22Rv1 (cell line): ENCODE results near the gene EIPR1.

Experiments used
- H3K27ac ChIP-seq: fragments of 450-650 bp; 2 replicates; pipeline ENCODE4 v1.5.1; 2017
- ZFX ChIP-seq: fragments of 450-650 bp; IDR thresholded peaks from 2 replicates; pipeline ENCODE4 v1.6.1; 2017; ENCODE audit warnings: antibody characterized with exemption, borderline replicate concordance
- TF ChIP-seq, protein P1 (sequence below): fragments of 450-650 bp; IDR thresholded peaks from 2 replicates; pipeline ENCODE4 v1.5.1; 2017; ENCODE audit warnings: mild to moderate bottlenecking

Gene EIPR1

DNA sequence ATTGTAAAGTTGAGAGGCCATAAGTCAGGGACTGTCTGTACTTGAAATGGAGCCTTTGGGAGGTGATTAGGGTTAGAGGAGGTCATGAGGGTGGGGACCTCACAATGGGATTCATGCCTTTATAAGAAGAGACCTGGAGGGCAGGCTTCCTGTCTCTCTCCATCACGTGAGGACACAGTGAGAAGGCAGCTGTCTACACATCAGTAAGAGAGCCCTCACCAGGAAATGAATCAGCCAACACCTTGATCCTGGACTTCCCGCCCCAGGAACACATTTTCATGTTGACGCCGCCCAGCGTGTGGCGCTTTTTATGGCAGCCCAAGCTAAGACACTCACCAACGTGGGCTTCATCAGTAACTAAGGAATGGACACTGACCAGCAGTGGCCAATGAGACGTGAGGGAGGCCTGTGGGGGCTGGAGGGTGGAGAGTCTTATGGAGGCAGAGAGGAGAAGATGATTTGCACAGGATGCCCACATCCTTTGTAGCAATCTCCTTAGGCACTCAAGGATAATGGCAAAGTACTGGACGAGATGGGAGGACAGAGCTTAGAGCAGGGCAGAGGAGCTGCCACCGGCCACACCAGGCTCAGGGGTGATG, 162.7 kb downstream of the EIPR1 start:
- no peak overlapping the region for H3K27ac ChIP-seq
- TF ChIP-seq, protein P1, sequence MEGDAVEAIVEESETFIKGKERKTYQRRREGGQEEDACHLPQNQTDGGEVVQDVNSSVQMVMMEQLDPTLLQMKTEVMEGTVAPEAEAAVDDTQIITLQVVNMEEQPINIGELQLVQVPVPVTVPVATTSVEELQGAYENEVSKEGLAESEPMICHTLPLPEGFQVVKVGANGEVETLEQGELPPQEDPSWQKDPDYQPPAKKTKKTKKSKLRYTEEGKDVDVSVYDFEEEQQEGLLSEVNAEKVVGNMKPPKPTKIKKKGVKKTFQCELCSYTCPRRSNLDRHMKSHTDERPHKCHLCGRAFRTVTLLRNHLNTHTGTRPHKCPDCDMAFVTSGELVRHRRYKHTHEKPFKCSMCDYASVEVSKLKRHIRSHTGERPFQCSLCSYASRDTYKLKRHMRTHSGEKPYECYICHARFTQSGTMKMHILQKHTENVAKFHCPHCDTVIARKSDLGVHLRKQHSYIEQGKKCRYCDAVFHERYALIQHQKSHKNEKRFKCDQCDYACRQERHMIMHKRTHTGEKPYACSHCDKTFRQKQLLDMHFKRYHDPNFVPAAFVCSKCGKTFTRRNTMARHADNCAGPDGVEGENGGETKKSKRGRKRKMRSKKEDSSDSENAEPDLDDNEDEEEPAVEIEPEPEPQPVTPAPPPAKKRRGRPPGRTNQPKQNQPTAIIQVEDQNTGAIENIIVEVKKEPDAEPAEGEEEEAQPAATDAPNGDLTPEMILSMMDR: no peak
- no peak for TF ChIP-seq ZFX

DNA sequence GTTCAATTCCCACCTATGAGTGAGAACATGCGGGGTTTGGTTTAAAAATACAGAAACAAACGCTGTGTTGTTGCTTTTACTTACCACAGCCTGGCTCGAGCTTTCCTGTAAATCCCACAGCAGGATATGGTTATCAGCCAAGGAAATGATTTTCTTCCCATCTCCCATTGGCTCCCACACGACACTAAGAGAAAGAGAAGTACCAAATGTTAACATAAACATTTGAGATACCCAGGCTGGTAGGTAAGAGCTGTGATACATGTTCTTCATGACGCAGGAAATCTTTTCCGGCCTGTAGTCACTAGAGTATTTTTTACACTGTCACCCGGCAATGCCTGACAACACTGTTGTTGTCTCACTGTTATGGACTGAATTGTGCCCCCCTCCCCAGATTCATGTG, 163.6 kb downstream of the EIPR1 start:
- no peak for TF ChIP-seq ZFX

DNA sequence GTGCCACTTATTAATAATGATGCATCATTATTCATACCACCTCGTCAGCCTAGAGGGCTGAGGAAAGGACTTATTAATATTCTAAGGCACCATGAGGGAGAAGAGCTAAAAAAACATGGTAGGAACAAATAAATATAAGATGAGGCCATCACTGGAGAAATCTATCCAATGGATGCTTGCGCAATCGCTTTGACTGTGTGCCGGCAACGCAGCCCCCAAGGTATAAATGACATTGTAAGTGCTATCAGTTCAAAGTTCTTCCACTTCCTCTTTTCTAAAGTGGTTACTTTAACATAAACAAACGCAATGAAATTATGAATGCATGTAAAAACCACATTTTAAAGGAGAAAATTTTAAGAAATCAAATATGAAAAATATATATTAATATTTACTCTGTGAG, 164.6 kb downstream of the EIPR1 start:
- no peak overlapping the region for H3K27ac ChIP-seq
- no peak for TF ChIP-seq ZFX
- TF ChIP-seq, protein P1: no peak

More for the DNA sequence above, 163.6 kb downstream of the EIPR1 start:
- H3K27ac ChIP-seq: no peak overlapping the region

DNA sequence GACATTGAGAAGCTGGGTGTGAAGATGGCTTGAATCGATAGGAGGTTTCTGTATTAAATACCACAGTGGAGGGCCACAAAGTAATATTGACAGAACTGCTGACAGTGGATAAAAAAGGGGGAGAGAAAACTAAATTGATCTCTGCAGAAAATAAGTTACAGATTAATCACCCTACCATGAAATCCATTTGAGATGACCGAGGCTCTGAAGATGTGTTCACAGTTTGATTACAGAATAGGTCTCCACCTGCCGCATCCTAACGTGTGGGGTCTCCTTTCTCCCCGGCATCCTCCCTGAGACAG, 165.6 kb downstream of the EIPR1 start:
- no peak for TF ChIP-seq ZFX
- TF ChIP-seq, protein P1: no peak
- no peak overlapping the region for H3K27ac ChIP-seq

DNA sequence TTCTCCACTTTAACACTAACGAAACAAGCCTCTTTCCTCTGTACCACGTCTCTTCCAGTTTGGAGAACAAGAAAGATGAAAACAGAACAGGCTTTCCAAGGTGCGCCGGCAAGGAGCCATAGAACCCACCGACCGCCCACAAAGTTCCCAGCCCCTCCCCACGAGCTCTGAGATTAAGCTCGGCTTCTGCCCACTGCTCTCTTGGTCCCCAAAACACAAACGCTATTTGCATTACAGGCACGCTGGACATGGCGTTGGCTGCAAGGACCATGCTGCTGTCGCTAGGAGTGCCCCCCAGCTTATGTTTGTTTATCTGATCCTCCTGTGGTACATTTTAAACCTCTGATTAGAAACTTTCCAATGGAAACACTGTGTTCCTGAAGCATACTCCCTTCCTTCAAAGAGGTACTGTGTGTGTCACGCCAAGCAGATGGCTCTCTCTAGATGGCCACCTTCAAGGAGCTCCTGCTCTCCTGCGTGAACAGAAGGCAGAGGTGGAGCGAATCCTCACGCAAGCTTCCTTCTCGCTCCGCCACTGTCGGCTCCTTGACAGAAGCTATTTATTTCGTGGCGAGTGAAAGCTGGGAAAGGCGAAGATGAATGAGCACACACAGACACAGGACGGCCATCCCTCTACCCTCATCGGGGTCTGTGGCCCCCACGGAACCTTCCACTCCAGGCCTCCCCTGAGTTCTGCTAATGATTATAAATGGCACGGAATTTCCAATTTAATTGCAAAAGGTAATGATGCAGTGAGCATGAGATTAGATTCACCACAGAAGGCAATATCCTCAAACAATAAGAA, 166.2 kb downstream of the EIPR1 start:
- H3K27ac ChIP-seq: no peak overlapping the region
- TF ChIP-seq, protein P1: no peak
- no peak for TF ChIP-seq ZFX

DNA sequence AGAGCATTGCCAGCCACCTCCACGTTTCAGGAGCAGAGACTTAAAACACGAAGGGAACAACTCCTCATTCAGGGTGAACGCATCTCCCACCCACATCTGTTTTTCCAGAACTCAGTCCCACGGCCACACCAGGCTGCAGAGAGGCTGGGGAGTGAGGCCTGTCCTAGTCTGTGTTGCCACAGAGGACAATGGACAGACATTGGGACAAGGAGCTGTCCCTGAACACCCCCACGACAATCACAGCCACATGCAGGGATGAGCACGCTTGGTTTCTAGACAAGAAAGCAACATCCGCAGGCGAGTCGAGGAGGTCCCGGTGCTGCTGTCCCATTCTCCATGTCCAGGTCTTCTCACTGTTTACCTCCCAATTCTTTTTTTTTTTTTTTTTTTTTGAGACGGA, 167.4 kb downstream of the EIPR1 start:
- TF ChIP-seq, protein P1: no peak
- no peak for TF ChIP-seq ZFX
- no peak overlapping the region for H3K27ac ChIP-seq

DNA sequence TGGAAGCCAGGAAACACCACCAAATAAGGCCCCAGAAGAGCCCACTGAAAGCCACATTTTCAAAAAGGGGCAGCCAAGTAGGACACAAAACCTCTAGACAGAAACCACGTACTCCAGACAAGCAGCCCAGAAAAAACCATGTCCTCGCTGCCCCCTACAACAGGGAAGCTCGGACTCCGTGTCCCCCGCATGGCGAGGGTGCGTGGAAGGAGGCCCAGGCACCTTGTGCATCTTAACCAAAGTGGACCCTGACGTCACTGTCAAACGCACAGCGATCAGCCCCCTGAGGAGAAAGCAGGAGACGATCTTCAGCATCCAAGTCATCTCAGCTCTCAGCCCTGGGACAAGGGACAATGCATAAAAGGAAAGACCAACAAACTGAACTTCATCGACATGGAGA, 168.4 kb downstream of the EIPR1 start:
- H3K27ac ChIP-seq: no peak overlapping the region
- TF ChIP-seq ZFX: no peak
- TF ChIP-seq, protein P1: no peak
